HepG2 (cell line): Measurements from ENCODE around the gene GNAL. TPM values are rescaled to one million over a fixed set of nuclear protein-coding genes. Genes with fewer than 3 reads are reported as not detected.

Experiments
- ATAC-seq: fragments of 200-7000 bp; cut with Tn5 transposase; 3 replicates; pipeline ENCODE4 v1.9.1; 2020; ENCODE audit warnings: mild to moderate bottlenecking, moderate library complexity
- BruUV-seq: library from RNA; stranded (reverse); fragments of 400-500 nt; replicated peaks from 2 replicates; lab custom pipeline; 2021; lab: Mats Ljungman, UMichigan
- CTCF ChIA-PET: fragments of 300-600 bp; formaldehyde crosslinking; extraction: SDS; loops from one replicate; lab custom pipeline; 2021; ENCODE audit warnings: low total read pairs, inconsistent platforms, low intra/inter-chr PET ratio; lab: Yijun Ruan, JAX
- POLR2A ChIA-PET: fragments of 350-600 bp; sonication (Branson Sonifier 250); formaldehyde crosslinking; loops from one replicate; lab custom pipeline; 2020; ENCODE audit warnings: antibody characterized with exemption, inconsistent platforms; lab: Yijun Ruan, JAX
- DNase-seq: peaks from one replicate; pipeline ENCODE4 v3.0.0-alpha.2; 2015; ENCODE audit warnings: low spot score
- FAIRE-seq: peaks from 3 replicates; lab custom pipeline; 2011; peaks lifted over from hg19 to GRCh38; lab: Jason Lieb, UNC
- H2AFZ ChIP-seq: one replicate; pipeline ENCODE4 v1.6.1; 2011; ENCODE audit warnings: low read length, inconsistent platforms
- H3K27ac ChIP-seq: fragments of 300-600 bp; 3 replicates; pipeline ENCODE4 v1.8.0; 2011; ENCODE audit warnings: mixed run types, mild to moderate bottlenecking, mixed read lengths, low read length, inconsistent platforms; ENCODE audit not compliant: insufficient read depth; ENCODE audit errors: extremely low read length
- H3K27me3 ChIP-seq, 2 experiments: fragments of 200-600 bp in 1 of 2; 2 replicates in 1 of 2; 3 replicates in 1 of 2; pipeline versions ENCODE4 v1.6.0 to v1.8.0; 2011; ENCODE audit warnings: low read length in 2 of 2, mild to moderate bottlenecking in 2 of 2, moderate library complexity in 2 of 2, inconsistent platforms in 1 of 2; ENCODE audit not compliant: insufficient read depth in 2 of 2, control insufficient read depth in 1 of 2
- H3K36me3 ChIP-seq, 2 experiments: fragments of 200-600 bp in 1 of 2; replicated peaks in 1 of 2; 2 replicates in 1 of 2; 3 replicates in 1 of 2; pipeline versions ENCODE4 v1.5.1 to v1.8.0; 2011; ENCODE audit warnings: low read length in 2 of 2, inconsistent platforms in 1 of 2; ENCODE audit not compliant: insufficient read depth in 2 of 2, control insufficient read depth in 1 of 2
- H3K4me1 ChIP-seq: 2 replicates; pipeline ENCODE4 v1.5.1; 2012; ENCODE audit warnings: low read length, inconsistent platforms; ENCODE audit not compliant: insufficient read depth
- H3K4me2 ChIP-seq: 2 replicates; pipeline ENCODE4 v1.6.0; 2011; ENCODE audit warnings: low read depth, low read length, inconsistent platforms
- H3K4me3 ChIP-seq, 3 experiments: fragments of 200-600 bp in 1 of 3; sonication (generic), shearing (Covaris generic) in 1 of 3; replicated peaks in 1 of 3; 2 replicates each; pipeline ENCODE4 v1.5.1; 2011 to 2016; ENCODE audit warnings: low read length in 3 of 3, inconsistent platforms in 2 of 3, low read depth in 2 of 3, mild to moderate bottlenecking in 2 of 3, control low read depth in 1 of 3, mixed read lengths in 1 of 3; ENCODE audit not compliant: insufficient read depth in 1 of 3
- H3K79me2 ChIP-seq: one replicate; pipeline ENCODE4 v1.6.1; 2011; ENCODE audit warnings: low read length, inconsistent platforms; ENCODE audit not compliant: insufficient read depth
- H3K9ac ChIP-seq: 2 replicates; pipeline ENCODE4 v1.6.0; 2011; ENCODE audit warnings: mild to moderate bottlenecking, low read depth, low read length, inconsistent platforms; ENCODE audit not compliant: insufficient read depth
- H3K9me3 ChIP-seq: 2 replicates; pipeline ENCODE4 v1.5.1; 2012; ENCODE audit warnings: mild to moderate bottlenecking, low read length
- H4K20me1 ChIP-seq: 2 replicates; pipeline ENCODE4 v1.6.0; 2011; ENCODE audit warnings: inconsistent platforms, mild to moderate bottlenecking, low read length, moderate library complexity; ENCODE audit not compliant: insufficient read depth
- ATAD3A ChIP-seq: sonication (generic); formaldehyde crosslinking; IDR thresholded peaks from 2 replicates; pipeline ENCODE4 v1.4.0; 2020; ENCODE audit warnings: missing genetic modification reagents
- GTF2F1 ChIP-seq: fragments of 150-350 bp; IDR thresholded peaks from 2 replicates; pipeline ENCODE4 v1.6.1; 2014; ENCODE audit warnings: low read length
- MBNL3 ChIP-seq: fragments of 250-450 bp; sonication (Bioruptor Pico); conservative IDR thresholded peaks from 2 replicates; pipeline ENCODE4 v1.8.0; 2022; ENCODE audit warnings: mild to moderate bottlenecking, inconsistent platforms
- MTF1 ChIP-seq: sonication (generic); formaldehyde crosslinking; IDR thresholded peaks from 2 replicates; pipeline ENCODE4 v1.5.0; 2020; ENCODE audit warnings: missing genetic modification reagents
- NFATC3 ChIP-seq: sonication (generic); formaldehyde crosslinking; IDR thresholded peaks from 2 replicates; pipeline ENCODE4 v1.5.1; 2020; ENCODE audit warnings: mild to moderate bottlenecking, missing genetic modification reagents
- RCOR2 ChIP-seq: IDR thresholded peaks from 2 replicates; pipeline ENCODE4 v1.6.1; 2016; ENCODE audit warnings: missing biosample characterization, missing genetic modification reagents
- SALL2 ChIP-seq: sonication (generic); formaldehyde crosslinking; IDR thresholded peaks from 2 replicates; pipeline ENCODE4 v1.8.1; 2023; ENCODE audit warnings: mild to moderate bottlenecking, missing genetic modification reagents, inconsistent platforms
- SIX4 ChIP-seq: sonication (generic); formaldehyde crosslinking; IDR thresholded peaks from 2 replicates; pipeline ENCODE4 v1.4.0; 2020; ENCODE audit warnings: missing genetic modification reagents
- ZNF382 ChIP-seq: sonication (generic); formaldehyde crosslinking; IDR thresholded peaks from 2 replicates; pipeline ENCODE4 v1.5.0; 2020; ENCODE audit warnings: missing genetic modification reagents, mild to moderate bottlenecking, borderline replicate concordance
- ZNF383 ChIP-seq: sonication (generic); formaldehyde crosslinking; IDR thresholded peaks from 2 replicates; pipeline ENCODE4 v1.4.0; 2020; ENCODE audit warnings: missing genetic modification reagents, mild to moderate bottlenecking, borderline replicate concordance
- ZNF607 ChIP-seq: sonication (generic); formaldehyde crosslinking; IDR thresholded peaks from 2 replicates; pipeline ENCODE4 v1.5.1; 2020; ENCODE audit warnings: missing genetic modification reagents, mild to moderate bottlenecking, borderline replicate concordance
- ZNF766 ChIP-seq: sonication (generic); formaldehyde crosslinking; IDR thresholded peaks from 2 replicates; pipeline ENCODE4 v1.5.0; 2020; ENCODE audit warnings: missing genetic modification reagents, borderline replicate concordance
- WGBS: methylation state at CpG from one replicate; pipeline ENCODE4 v1.1.6; 2017; ENCODE audit warnings: low lambda C conversion rate; 5-methylcytosine and 5-hydroxymethylcytosine counted together
- in situ Hi-C: cut with HindIII; loops from 2 replicates; pipeline ENCODE4 v1.10.0; 2017; ENCODE audit warnings: low pct_unique_long_range_greater_than_20kb; ENCODE audit not compliant: extremely low pct_ligation_motif_present
- intact Hi-C: fragments of 100-400 bp; cut with micrococcal nuclease; formaldehyde crosslinking; loops from one replicate; pipeline ENCODE4 v1.10.0; 2022; ENCODE audit not compliant: unreplicated experiment
- polyA plus RNA-seq, 8 experiments: library from polyadenylated mRNA; depleted of rRNA in 3 of 8; stranded (reverse) in 7 of 8; unstranded in 1 of 8; fragments of >200 nt; fragmentation: Illumina TruSeq in 4 of 8; extraction: Trizol in 4 of 8; gene quantifications; 2 replicates each; pipeline versions ENCODE4 v1.2.1 to v1.2.3, GENCODE V29; 2011 to 2016; ENCODE audit warnings: low read depth in 4 of 8, missing spikeins in 1 of 8, mixed read lengths in 1 of 8; ENCODE audit not compliant: insufficient read depth in 1 of 8
- total RNA-seq, 5 experiments: library from RNA; depleted of rRNA; stranded (reverse); fragments of >200 nt; fragmentation: Illumina TruSeq; extraction: Trizol; gene quantifications; 2 replicates each; pipeline ENCODE4 v1.2.3, GENCODE V29; 2016; ENCODE audit warnings: low read depth in 1 of 5
- TF ChIP-seq, protein P1 (sequence below): sonication (generic); formaldehyde crosslinking; IDR thresholded peaks from 2 replicates; pipeline ENCODE4 v1.4.0; 2020; ENCODE audit warnings: missing genetic modification reagents
- TF ChIP-seq, protein P2 (sequence below): sonication (generic); formaldehyde crosslinking; IDR thresholded peaks from 2 replicates; pipeline ENCODE4 v1.4.0; 2020; ENCODE audit warnings: mild to moderate bottlenecking, missing genetic modification reagents
- TF ChIP-seq, protein P3 (sequence below): sonication (generic); formaldehyde crosslinking; IDR thresholded peaks from 2 replicates; pipeline ENCODE4 v1.4.0; 2020; ENCODE audit warnings: missing genetic modification reagents, borderline replicate concordance

The GNAL gene
- total and polyA plus RNA-seq, 2 of the 13 experiments (the other 11 are each of a cell fraction or from before 2014, with no cell fraction given) = 0.87 to 1.4 TPM

DNA sequence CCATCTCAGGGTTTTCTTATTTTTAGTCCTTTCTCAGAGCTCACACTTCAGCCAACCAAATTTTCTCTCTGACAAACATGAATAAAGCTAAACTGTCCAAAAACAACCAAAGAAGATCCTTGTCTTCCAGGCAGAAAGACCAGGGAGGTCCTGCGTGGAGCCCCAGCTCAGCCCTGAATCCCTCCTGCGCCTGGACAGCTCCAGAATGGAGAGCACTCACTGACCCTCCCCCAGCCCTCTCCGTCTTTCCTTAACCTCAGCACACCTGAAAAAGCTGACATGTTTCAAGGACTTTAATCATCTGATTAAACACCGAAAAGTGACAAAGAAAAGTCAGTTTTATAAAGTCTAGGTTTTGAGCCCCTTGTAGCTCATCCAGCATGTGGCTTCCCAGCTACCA, 22.9 kb upstream of the GNAL start:
- BruUV-seq = no TSS peak
- ChIA-PET POLR2A (no interaction called here), CTCF (no interaction called here)
- Histone ChIP-seq H3K36me3 (no peaks in the 10 kb centered on the region), H3K4me1 (no peaks in the 10 kb centered on the region), H3K9me3 (no peaks in the 10 kb centered on the region), H2AFZ (no peak overlapping the region), H3K9ac (no peak overlapping the region), H3K4me2 (no peak overlapping the region), H3K4me3 (no peak overlapping the region), H3K79me2 (no peaks in the 10 kb centered on the region), H3K27ac (no peak overlapping the region), H3K27me3 (peaks cover 10 to 78% of the 10 kb centered on the region in 2 experiments), H4K20me1 (no peaks in the 10 kb centered on the region)
- FAIRE-seq (no peak), ATAC-seq (no peak), DNase-seq (no peak)
- TF ChIP-seq ATAD3A (CRISPR knock-in tag) = no peak
- TF ChIP-seq, protein P1, sequence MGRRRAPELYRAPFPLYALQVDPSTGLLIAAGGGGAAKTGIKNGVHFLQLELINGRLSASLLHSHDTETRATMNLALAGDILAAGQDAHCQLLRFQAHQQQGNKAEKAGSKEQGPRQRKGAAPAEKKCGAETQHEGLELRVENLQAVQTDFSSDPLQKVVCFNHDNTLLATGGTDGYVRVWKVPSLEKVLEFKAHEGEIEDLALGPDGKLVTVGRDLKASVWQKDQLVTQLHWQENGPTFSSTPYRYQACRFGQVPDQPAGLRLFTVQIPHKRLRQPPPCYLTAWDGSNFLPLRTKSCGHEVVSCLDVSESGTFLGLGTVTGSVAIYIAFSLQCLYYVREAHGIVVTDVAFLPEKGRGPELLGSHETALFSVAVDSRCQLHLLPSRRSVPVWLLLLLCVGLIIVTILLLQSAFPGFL (CRISPR knock-in tag) = no peak
- TF ChIP-seq RCOR2 (CRISPR knock-in tag) = no peak
- no peak for TF ChIP-seq GTF2F1
- TF ChIP-seq ZNF766 = no peak
- no peak for TF ChIP-seq ZNF383 (CRISPR knock-in tag)
- no peak for TF ChIP-seq MTF1
- no peak for TF ChIP-seq ZNF382 (CRISPR knock-in tag)
- TF ChIP-seq, protein P2, sequence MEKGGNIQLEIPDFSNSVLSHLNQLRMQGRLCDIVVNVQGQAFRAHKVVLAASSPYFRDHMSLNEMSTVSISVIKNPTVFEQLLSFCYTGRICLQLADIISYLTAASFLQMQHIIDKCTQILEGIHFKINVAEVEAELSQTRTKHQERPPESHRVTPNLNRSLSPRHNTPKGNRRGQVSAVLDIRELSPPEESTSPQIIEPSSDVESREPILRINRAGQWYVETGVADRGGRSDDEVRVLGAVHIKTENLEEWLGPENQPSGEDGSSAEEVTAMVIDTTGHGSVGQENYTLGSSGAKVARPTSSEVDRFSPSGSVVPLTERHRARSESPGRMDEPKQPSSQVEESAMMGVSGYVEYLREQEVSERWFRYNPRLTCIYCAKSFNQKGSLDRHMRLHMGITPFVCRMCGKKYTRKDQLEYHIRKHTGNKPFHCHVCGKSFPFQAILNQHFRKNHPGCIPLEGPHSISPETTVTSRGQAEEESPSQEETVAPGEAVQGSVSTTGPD (CRISPR knock-in tag) = no peak
- no peak for TF ChIP-seq MBNL3 (CRISPR knock-in tag)
- TF ChIP-seq SALL2 (CRISPR knock-in tag) = no peak
- no peak for TF ChIP-seq NFATC3
- no peak for TF ChIP-seq SIX4 (CRISPR knock-in tag)
- TF ChIP-seq ZNF607 = no peak
- TF ChIP-seq, protein P3, sequence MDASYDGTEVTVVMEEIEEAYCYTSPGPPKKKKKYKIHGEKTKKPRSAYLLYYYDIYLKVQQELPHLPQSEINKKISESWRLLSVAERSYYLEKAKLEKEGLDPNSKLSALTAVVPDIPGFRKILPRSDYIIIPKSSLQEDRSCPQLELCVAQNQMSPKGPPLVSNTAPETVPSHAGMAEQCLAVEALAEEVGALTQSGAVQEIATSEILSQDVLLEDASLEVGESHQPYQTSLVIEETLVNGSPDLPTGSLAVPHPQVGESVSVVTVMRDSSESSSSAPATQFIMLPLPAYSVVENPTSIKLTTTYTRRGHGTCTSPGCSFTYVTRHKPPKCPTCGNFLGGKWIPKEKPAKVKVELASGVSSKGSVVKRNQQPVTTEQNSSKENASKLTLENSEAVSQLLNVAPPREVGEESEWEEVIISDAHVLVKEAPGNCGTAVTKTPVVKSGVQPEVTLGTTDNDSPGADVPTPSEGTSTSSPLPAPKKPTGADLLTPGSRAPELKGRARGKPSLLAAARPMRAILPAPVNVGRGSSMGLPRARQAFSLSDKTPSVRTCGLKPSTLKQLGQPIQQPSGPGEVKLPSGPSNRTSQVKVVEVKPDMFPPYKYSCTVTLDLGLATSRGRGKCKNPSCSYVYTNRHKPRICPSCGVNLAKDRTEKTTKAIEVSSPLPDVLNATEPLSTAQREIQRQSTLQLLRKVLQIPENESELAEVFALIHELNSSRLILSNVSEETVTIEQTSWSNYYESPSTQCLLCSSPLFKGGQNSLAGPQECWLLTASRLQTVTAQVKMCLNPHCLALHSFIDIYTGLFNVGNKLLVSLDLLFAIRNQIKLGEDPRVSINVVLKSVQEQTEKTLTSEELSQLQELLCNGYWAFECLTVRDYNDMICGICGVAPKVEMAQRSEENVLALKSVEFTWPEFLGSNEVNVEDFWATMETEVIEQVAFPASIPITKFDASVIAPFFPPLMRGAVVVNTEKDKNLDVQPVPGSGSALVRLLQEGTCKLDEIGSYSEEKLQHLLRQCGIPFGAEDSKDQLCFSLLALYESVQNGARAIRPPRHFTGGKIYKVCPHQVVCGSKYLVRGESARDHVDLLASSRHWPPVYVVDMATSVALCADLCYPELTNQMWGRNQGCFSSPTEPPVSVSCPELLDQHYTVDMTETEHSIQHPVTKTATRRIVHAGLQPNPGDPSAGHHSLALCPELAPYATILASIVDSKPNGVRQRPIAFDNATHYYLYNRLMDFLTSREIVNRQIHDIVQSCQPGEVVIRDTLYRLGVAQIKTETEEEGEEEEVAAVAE = no peak
- intact Hi-C loops (no loop called here), in situ Hi-C loops (no loop called here)
- WGBS = 40% methylated on average over 4 of the region's 4 CpGs
